DMS79 treated with DMSO at 0.1 percent for 48 hours (cell line): ENCODE measurements around the gene KCNQ4.

ENCODE experiments used
- DNase-seq: peaks from one replicate; lab custom pipeline; 2025; lab: John Stamatoyannopoulos, UW

Gene KCNQ4

GRCh38 chr1:40820251-40820797 lies 36.7 kb downstream of the KCNQ4 start:
- DNase-seq: no peak

- DNase-seq: no peak
Measured at GRCh38 chr1:40820911-40821693, 37.5 kb downstream of the KCNQ4 start.

DNA sequence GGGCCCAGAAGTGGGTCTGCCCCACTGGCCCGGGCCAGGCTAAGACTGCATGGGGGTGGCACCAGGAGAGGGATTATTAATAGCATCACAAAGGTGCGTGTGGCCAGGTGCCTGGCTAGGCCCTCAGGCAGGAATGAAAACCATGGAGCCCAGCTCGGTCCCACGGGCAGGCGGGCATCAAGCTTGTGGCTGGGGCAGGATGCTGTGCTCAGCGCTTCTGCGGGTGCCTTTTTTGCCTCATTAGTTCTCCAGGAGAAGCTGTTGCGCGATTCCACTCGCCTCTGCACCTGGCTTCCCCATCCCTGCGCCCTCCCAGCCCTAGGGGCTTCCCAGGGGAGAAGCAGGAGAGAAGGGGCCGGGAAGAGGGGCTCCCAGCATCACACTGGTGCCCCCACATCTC lies 39.3 kb downstream of the KCNQ4 start:
- DNase-seq: no peak

- DNase-seq: no peak
Measured at GRCh38 chr1:40823345-40823744, 39.8 kb downstream of the KCNQ4 start.

DNA sequence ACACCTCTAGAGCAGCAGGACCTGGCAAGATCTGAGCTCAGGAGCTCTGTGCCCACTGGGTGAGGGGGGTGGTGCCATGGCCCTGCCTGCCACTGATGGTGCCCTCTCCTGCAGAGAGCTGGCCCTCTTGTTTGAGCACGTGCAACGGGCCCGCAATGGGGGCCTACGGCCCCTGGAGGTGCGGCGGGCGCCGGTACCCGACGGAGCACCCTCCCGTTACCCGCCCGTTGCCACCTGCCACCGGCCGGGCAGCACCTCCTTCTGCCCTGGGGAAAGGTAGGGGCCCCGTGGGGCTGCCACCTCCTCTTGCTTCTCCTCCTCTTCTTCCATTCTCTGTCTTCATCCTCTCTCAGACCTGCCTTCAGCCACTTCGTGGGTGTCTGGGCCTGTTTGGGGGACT lies 40.4 kb downstream of the KCNQ4 start:
- DNase-seq: no peak

- no peak for DNase-seq
Measured at GRCh38 chr1:40824591-40825434, 41.2 kb downstream of the KCNQ4 start.

GRCh38 chr1:40825435-40825788 lies 41.8 kb downstream of the KCNQ4 start:
- no peak for DNase-seq

- DNase-seq: no peak
Measured at GRCh38 chr1:40825996-40826395, 42.4 kb downstream of the KCNQ4 start.

GRCh38 chr1:40829631-40830245 lies 46.2 kb downstream of the KCNQ4 start:
- no peak for DNase-seq

DNA sequence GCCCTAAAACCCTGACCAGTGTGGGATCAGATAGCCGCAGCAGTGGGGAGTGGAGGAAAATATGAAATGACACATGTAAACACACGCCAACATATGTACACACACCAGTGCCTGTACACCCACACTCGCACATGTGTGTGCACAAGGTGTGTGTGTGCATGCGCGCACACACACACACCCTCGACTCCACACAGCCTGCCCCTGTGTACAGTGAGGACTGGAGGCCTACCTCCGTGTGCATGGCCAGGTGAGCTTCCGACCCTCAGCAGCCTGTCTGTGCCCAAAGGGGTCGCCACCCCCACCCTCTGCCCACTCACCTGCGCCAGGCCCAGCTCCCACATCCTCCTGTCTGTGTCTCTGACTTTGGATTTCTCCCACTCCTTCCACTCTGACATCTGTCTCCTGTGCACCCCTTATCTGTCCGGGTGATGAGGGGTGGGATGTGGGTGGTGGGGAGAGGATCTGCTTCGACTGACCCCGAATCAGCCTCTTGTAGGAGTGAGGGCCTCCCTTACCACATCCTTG lies 46.9 kb downstream of the KCNQ4 start:
- no peak for DNase-seq

- DNase-seq: no peak
Measured at GRCh38 chr1:40831001-40831732, 47.6 kb downstream of the KCNQ4 start.

DNA sequence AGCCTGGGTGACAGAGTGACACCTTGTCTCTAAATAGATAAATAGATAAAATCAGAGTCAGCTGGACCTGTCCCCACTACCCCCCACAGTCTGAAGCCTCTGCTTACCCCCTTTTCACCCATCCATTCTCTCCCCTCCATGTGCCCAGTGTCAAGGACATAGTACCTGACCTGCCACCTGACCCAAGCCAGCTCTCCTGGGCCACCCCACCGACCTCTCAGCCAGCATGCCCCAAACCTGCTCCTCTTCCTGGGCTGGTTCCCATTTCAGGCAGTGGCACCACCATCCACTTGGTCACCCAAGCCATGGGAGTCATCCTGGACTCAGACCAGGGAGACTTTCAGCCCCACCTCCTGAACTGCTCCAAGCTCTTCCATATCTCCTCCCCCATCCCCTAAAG lies 50.4 kb downstream of the KCNQ4 start:
- no peak for DNase-seq

DNA sequence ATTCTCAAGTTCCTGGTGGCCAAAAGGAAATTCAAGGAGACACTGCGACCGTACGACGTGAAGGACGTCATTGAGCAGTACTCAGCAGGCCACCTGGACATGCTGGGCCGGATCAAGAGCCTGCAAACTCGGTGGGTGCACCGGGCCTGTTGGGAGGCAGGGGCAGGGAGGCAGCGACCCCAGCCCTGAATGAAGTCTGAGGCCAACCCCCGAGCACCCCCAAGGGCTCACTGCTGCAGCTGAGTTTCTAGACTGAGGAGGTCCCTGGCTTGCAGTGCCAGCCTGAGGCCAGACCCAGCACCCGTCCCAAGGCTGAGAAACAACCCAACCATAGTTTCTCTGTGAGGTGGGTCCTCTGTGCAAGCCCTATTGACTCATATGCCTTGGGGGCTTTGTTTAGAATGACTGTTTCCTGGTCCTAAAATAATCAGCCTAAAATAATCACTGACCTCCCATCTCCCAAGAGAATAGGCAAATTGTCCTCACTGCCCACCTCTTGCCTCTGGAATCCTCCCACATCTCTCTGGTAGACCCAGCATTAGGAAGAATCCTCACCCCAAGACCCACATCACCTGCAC lies 51.5 kb downstream of the KCNQ4 start:
- DNase-seq: no peak

DNA sequence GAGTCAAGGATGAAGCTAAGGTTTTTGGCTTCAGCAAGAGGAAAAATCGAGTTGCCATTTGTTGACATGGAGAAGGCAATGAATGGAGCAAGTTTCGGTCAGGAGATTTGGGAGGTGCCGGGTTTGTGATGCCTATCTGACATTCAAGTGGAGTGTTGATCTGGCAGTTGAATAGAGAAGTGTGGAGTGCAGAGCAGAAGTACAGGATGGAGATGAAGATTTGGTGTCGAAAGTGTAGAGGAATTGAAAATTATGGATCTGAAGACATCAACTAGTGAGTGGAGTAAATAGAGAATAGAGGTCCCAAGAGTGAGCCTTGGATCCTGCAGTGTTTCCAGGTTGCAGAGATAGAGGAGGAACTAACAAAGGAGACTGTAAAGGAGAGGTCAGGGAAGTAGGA lies 52.7 kb downstream of the KCNQ4 start:
- DNase-seq: no peak

DNA sequence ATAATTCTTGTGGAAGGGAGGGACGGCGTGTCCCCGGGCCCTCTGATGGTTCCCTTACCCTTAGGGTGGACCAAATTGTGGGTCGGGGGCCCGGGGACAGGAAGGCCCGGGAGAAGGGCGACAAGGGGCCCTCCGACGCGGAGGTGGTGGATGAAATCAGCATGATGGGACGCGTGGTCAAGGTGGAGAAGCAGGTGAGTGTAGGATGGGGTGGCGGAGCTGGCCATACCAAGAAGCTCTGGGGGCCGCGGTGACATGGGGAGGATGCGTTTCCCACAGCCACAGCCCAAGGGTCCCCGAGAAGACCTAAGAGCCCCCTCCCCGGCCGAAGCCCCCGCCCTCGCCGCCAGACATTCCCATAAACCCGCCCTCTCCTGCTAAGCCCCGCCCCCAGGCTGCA lies 54.0 kb downstream of the KCNQ4 start:
- no peak for DNase-seq

DNA sequence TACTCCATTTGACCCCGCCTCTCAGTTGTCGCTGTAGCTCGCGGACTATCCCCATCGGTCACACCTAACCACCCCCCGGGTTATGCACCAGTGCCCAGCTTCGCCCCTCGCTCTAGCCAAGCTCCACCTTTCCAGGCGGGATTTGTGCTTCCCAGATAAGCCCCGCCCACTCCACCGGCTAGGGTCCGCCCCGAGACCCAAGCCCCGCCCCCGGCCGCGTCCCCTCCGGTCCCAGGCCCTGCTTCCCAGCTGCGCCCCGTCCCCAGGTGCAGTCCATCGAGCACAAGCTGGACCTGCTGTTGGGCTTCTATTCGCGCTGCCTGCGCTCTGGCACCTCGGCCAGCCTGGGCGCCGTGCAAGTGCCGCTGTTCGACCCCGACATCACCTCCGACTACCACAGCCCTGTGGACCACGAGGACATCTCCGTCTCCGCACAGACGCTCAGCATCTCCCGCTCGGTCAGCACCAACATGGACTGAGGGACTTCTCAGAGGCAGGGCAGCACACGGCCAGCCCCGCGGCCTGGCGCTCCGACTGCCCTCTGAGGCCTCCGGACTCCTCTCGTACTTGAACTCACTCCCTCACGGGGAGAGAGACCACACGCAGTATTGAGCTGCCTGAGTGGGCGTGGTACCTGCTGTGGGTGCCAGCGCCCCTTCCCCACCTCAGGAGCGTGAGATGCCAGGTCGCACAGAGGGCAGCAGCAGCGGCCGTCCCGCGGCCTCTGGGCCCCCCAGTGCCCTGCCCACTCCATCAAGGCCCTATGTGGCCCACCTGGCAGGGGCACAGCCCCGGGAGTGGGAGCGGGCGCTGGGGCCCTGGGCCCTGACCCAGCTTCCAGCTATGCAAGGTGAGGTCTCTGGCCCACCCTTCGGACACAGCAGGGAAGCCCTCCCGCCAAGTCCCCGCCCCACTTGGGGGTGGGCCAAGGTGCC lies 54.7 kb downstream of the KCNQ4 start:
- DNase-seq: no peak

GRCh38 chr1:40838980-40839942 lies 55.7 kb downstream of the KCNQ4 start:
- no peak for DNase-seq

DNA sequence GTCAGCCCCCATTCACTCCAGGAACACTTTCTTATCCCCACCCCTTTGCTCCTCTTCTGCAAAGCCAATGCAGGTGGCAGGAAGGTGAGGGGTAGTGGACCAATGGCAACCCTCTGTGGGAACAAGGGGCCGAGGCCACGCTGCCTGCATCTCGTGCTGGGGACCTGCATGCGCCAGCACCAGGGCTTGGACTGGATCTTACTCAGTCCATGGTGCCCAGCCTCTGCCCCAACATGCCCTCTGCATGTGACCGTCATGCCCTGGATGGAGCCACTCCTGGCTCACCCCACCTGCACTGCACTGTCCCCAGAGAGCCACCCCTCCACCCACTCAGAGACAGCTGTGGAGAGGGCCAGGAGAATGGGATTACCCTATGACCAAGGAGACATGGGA lies 56.4 kb downstream of the KCNQ4 start:
- no peak for DNase-seq
